GM11168 (cell line): ENCODE results near the gene PI4KA.
"Not testable (repeated sequence)": the region's sequence is repeated elsewhere in the genome, so short reads cannot be mapped to it uniquely, and the experiment has no call there.

Experiments
- in situ Hi-C: fragments of 300-500 bp; cut with MboI; formaldehyde crosslinking; loops from one replicate; pipeline ENCODE4 v1.12.0; 2022; ENCODE audit warnings: low sequenced_read_pairs; ENCODE audit not compliant: unreplicated experiment

PI4KA gene

DNA sequence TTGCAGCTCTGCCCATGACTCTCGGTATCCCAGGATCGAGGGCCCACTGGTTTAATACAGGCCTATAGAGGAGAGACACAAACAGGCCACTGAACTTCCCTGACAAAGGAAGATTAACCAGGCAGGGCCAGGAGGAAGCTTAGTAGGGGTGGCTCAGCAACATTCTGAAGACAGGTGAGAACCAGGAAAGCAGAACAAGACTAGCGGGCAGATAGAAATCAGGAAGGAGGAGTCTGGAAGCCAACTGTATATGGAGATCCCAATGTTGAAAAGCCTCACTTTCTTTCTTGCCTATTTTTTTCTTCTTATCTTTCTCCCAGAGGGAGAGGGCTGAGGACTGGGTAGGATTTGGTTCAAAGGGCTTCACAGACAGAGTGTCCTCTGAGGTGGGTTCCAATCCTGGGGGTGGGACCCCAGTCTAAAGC is 5.4 kb downstream of the PI4KA start:
- in situ Hi-C loops: no loop called here

DNA sequence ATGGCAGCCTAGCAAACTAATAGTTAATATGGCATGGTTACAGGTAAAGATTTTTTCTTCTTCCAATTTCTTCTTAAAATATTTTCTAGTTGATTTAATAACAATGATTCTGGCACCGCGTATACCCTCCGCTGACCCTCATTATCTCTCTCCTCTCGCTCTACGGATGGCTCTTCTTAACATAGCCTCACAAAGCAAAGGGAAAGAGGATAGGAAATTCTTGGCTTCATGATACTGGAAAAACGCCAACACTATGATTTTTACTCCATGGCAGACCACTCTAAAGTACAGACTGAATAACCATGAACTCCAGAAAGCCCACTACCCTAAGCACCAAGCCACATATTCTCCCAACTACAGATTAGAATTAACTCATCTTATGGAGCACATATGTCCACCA is 6.1 kb downstream of the PI4KA start:
- in situ Hi-C loops: no loop called here

DNA sequence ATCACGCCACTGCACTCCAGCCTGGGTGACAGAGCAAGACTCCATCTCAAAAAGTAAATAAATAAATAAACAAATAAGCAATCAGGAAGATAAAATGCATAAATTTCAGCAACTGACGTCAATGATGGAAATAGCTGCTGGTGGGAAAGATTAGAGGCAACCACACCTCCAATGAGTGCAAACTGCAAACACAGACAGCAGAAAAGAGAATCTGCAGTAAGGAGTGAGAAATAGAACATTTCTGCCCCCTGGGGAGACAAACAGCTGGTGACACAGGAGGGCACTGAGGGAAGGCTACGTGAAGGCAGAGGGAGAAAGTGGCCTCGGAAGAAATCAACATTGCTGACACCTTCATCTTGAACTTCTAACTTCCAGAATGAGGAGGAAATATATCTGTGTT is 6.5 kb downstream of the PI4KA start:
- in situ Hi-C loops: no loop called here

DNA sequence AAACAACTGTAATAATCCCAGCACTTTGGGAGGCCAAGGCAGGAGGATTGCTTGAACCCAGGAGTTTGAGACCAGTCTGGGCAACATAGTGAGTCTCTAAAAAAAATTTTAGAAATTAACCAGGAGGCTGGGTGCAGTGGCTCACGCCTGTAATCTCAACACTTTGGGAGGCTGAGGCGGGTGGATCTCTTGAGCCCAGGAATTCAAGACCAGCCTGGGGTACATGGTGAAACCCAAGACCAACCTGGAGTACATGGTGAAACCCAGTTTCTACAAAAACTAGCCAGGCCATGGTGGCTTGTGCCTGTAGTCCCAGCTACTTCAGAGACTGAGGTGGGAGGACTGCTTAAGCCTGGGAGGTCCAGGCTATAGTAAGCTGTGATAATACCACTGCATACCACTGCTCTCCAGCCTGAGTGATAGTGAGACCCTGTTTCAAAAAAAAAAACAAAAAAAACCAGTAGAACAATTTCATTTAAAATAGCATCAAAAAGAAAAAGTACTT is 11.2 kb downstream of the PI4KA start:
- in situ Hi-C loops: no loop called here

DNA sequence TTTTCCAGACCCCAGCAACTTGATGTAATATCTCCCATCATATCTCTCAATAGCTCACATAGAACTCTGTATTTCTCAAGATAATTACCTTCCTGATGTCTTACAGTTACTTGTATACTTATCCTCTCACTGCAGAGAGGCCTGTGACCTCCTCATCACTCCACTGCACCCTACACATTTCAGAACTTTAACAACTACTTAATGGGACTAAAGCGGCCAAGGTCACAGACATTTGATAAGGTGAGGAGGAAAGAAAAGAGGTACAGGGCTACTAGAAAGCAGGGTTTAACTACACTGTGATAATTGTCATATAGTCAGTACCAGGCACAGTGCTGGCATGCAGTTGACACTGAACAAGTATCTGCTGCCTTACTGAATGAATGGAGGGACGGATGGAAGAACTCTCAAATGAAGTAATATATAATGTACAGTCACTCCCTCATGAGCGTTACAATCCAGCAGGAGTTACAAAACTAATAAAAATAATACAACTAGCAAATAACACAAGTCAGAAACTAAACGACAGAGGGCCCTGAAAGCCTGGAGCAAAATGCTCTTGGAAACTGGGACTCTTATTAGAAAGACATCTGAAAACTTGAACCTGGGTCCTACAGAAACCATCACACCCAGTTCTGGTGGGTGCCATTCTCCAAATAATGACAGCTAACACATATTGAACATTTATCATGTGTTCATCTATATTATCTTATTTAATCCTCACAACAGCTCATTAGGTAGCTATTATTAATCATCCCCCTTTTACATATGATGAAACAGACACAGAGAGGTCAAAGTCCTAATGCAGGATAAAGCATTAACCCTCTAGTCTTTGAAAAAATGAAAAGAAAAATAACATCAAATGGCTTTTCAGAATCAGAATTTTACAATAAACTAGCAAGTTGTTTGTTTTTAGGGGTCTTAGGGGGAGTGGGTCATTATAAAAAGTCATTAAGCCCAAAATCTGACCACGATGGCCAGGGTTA is 14.3 kb downstream of the PI4KA start:
- in situ Hi-C loops: no loop called here

DNA sequence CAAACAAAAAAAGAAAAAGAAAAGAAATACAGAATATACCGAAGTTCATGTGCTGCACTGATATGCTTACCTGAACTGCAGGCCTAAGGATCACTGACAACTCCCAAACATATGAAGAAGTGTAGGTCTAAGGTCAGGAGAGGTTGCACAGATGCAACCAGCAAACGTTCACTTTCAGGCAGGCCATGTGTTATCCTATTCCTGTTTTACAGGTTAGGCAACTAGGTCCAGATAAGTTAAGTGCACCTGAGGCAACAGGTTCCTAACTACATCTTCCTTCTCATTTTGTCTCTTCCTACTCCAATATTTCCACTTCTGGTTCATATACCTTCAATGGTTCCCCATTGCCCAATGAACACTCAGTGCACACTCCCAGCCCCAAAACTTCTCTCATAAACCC is 15.1 kb downstream of the PI4KA start:
- in situ Hi-C loops: no loop called here

DNA sequence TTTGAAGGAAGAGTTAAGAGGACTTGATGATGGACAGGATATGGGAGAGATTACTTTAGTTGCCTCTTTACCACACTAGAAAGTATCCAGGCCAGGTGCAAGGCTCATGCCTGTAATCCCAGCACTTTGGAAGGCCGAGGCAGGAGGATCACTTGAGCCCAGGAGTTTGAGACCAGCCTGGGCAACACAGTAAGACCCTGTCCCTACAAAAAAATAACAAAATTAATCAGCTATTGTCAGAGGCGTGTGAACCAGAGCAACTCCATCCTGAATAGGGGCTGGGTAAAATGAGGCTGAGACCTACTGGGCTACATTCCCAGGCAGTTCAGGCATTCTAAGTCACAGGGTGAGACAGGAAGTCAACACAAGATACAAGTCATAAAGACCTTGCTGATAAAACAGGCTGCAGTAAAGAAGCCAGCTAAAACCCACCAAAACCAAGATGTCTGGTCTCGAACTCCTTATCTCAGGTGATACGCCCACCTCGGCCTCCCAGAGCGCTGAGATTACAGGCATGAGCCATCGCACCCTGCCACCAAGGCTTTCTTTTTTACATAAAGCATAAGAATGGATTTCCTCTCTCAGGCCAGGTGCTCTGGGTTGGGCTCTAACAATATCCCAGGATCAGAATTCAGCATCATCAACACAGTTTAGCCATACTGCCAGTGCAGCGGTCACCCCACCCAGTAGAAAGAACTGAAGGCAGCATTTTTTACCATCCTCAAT is 17.8 kb downstream of the PI4KA start:
- in situ Hi-C loops: no loop called here

DNA sequence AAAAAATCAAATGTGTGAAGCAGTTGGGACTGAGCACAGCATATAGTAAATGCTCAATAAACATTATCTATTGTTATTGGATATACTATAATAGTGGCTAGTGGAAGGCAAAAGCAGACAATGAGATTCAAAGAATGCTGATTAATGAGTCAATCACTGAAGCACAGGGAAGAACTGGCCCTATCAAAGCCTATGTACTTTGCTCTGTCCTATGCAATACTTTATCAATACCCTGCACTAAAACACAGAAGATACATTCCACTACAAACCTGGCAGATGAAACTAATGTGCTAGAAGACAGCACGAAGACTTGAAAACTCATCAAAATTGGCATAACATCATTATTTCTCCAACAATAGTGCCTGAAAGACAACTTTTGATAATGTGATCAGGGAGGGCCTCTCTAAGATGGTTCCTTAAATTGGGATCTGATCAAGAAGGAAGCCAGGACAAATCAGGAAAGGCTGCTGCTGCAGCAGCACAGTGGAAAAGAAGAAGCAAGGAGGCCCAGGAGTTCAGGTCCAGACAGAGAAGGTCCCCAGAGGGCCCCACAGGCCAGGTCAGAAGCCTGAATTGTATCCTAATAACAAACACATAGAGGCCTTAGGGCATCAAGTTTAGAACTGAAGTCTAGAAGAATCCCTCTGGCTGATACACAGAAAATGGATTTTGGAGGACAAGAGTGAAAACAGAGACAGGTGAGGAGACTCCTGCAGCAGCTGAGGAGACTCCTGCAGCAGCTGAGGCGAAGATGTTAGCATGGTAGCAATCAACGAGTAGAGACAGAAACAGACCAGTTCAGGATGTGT is 18.6 kb downstream of the PI4KA start:
- in situ Hi-C loops: no loop called here

DNA sequence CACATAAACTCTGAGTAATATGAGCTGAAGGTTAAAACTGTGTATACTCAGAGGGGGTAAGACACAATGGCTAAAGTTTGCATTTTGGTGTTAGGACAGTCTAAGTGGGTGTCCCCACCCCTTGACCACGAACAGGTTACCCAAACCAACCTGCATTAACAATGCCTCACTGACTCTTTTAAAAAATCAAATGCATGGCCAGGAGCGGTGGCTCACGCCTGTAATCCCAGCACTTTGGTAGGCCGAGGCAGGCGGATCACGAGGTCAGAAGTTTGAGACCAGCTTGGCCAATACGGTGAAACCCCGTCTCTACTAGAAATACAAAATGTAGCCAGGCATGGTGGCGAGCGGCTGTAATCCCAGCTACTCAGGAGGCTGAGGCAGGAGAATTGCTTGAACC is 19.3 kb downstream of the PI4KA start:
- in situ Hi-C loops: not testable (repeated sequence)

DNA sequence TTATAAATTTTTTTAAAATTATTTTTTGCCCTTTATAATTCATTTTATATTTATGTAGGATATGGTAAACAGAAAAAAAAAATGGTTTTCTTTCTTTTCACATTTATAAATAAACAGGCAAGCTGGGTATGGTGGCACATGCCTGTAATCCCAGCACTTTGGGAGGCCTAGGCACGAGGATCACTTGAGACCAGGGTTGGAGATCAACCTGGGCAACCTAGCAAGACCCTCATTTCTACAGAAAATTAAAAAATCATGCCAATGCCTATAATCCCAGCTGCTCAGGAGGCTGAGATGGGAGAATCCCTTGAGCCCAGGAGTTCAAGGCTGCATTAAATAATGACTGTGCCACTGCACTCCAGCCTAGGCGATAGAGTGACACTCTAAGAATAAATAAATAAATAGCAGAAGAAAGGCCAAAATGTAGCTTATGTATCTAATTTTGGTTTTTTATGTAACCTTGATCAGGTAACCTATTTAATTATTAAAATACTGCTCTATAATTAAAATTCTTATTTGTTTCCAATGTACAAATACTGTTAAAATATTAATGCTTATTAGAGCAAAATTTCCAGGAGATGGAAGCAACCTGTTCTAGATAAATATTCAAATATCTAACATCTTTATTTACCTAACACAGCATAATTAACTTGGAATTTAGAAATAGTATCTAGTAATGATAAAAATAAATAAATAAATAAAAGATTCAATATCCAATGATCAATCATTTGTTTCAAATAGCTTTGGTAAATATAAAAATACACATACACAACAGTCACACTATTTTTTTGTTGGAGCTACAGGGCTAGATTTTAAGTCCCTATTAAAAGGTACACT is 21.4 kb downstream of the PI4KA start:
- in situ Hi-C loops: no loop called here

DNA sequence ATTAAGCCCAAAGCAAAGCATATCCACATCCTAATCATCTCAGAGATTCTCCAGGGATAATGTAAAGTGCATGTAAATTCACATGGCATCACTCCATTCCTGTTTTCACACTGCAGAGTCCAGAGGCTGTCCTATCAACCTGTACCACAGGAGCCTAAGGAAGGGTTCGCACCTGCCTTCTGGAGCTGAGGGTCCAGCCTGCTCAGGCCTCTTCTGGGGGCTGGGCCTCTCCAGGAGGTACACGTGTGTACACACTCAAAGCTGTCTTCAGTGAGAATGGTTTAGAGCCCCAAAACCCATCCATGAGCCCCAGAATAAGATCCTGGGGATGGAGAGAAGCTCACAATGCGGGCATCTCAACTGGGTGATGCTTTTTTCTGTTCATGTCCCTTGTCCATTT is 23.9 kb downstream of the PI4KA start:
- in situ Hi-C loops: no loop called here

DNA sequence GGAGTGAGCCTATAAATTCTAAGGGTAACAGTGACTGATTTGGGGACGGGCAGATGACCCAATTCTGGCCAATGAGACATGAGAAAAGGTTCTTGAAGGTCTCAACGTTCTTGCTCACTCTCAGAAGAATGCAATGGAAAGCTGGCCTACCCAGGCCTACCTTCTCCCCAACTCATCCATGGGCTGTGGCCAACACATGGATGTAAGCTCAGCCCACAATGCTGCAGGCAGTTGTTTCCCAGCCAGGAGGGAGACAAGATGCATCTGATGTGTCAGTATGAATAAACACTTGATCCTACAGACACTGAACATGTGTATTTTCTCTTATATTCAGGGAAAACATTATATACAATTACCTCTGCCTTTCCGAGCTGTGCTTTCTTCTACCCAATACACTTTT is 24.4 kb downstream of the PI4KA start:
- in situ Hi-C loops: no loop called here

DNA sequence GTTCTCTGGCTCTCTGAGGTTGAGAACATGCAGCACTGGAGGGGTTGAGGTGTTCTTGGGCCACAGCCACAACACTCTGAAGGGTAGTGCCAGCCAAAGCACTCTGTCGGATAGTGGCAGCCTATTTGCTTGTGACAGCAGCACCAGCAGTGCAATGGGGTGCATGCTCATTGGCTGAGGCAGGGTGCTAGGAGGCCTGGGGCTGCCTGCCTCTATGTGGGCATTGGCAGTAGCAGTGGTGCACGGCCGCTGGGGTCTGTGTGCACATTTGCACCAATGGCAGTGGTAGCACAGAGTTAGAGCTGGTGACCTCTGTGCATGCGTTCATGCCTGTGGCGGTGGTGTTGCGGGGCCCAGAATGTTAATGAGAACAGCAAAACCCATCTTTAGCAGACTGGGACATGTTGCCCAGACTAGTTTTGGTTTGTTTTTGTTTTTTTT is 25.4 kb downstream of the PI4KA start:
- in situ Hi-C loops: no loop called here

DNA sequence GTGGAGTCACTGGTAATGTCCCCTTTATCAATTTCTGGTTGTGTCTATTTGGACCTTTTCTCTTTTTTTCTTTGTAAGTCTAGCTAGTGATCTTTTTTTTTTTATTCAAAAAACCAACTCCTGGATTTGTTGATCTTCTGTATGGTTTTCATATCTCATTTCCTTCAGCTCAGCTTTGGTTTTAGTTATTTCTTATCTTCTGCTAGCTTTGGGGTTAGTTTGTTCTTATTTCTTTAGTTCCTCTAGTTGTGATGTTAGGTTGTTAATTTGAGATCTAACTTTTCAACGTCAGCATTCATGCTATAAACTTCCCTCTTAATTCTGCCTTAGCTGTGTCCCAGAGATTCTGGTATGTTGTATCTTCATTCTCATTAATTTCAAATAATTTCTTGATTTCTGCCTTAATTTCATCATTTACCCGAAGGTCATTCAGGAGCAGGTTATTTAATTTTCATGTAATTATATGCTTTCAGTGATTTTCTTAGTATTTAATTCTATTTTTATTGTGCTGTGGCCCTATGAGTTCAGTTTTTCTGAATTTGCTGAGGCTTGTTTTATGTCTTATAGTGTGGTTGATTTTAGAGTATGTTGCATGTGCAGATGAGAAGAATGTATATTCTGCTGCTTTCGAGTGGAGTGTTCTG is 29.0 kb downstream of the PI4KA start:
- in situ Hi-C loops: no loop called here

DNA sequence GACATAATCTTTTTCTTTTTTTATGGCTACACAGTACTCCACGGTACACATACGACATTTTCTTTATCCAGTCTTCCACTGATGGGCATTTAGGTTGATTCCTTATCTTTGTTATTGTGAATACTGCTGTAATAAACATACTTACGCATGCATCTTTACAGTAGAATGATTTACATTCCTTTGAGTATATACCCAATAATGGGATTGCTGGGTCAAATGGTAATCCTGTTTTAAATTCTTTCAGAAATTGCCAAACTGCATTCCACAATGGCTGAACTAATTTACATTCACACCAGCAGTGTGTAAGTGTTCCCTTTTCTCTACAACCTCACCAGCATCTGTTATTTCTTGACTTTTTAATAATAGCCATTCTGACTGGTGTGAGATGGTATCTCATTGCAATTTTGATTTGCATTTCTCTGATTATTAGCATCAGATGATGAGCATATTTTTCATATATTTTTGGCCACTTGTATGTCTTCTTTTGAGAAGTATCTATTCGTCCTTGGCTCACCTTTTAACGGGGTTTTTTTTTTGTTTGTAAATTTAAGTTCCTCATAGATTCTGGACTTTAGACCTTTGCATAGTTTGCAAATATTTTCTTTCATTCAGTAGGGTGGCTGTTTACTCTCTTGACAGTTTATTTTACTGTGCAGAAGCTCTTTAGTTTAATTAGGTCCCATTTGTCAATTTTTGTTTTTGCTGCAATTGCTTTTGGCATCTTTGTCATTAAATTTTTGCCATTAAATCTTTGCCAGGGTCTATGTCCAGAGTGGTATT is 32.0 kb downstream of the PI4KA start:
- in situ Hi-C loops: not testable (repeated sequence)

DNA sequence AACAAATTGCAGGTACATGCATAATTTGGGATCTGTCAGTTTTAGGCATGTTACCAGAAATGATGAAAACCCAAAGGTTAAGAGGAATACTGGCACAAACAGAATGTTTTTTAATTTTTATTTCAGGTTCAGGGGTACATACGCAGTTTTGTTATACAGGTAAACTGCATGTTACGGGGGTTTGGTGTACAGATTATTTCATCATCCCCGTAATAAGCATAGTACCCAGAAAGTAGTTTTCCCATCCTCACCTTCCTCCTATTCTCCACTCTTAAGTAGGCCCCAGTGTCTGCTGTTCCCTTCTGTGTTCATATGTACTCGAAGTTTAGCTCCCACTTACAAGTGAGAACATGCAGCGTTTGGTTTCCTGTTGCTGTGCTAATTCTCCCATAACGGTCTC is 33.0 kb downstream of the PI4KA start:
- in situ Hi-C loops: no loop called here

DNA sequence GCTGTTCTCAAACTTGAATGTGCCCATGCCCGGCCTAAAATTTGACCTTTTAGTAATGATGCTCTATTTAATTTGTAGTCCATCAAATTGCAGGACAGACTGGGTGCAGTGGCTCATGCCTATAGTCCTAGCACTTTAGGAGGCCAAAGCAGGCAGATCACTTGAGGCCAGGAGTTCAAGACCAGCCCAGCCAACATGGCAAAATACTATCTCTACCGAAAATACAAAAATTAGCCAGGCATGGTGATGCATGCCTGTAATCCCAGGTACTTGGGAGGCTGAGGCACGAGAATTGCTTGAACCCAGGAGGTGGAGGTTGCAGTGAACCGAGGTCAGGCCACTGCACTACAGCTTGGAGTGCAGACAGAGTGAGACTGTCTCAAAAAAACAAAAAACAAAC is 33.4 kb downstream of the PI4KA start:
- in situ Hi-C loops: not testable (repeated sequence)

DNA sequence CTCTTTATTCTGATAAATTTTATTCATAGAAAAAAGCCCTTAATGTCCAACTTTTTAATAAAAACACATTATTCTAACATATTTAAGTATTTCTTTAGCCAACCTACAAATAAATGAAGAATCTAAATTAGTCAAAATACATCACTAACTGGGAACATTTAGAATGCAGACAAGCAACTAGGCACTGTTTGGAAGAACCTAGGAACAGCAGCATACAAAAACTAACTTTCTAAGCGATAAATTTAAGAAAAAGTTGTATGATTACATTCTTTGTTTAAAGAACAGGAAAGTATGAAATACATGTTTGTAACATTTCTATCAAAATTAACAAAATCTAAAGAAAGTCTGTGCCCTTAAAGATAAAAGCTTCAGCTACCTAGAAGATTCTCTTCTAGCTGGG is 35.3 kb downstream of the PI4KA start:
- in situ Hi-C loops: no loop called here
